Fibroblast of skin of right biceps (primary cell): ENCODE measurements around the gene PGA3.
"Not testable (repeated sequence)": the region's sequence is repeated elsewhere in the genome, so short reads cannot be mapped to it uniquely, and the experiment has no call there.

Experiments
- DNase-seq: peaks from one replicate; pipeline ENCODE4 v3.0.0-alpha.2; 2013

Gene PGA3

DNA sequence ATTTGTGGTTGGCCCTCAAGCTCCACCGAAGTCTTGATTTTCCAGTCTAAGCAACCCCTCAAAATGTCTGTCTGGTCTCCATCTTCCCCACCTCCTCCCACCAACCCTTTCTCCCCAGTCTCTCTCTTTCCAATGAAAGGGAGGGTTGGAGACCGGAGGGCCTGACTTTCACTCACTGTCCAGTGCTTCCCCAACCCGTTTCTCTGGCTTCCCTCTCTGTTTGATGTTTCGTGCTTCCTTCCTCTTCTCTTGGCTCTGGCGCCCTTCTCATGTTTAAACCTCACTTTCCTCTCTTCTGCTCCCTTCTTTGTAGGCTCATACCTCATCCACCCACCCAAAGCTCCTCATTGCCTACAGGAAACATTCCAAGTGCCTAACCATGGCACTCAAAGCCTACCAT is 31.0 kb upstream of the PGA3 start:
- no peak for DNase-seq

- no peak for DNase-seq
Measured at GRCh38 chr11:61172888-61173287, 30.4 kb upstream of the PGA3 start.

GRCh38 chr11:61173456-61173855 is 29.9 kb upstream of the PGA3 start:
- DNase-seq: peak; percentile 15

DNA sequence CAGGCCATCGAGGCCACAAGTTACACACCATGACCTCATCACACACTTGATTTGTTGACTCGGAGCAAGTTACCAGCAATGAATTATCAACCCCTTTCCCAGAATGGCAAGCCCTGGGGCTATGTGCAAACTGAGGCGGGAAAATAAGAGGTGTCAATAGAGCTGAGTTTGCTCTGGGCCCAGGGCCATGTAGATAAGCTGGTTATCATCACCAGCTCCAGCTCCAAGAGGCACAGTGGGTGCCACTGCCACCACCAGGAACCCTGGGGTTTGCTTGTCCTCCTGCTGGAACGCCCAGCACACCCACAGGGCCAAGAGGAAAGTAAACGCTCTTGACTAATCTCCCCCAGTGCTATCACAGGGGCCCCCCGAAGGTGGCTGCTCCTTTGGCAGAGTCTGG is 29.0 kb upstream of the PGA3 start:
- DNase-seq: no peak

- DNase-seq: no peak
Measured at GRCh38 chr11:61174949-61175348, 28.4 kb upstream of the PGA3 start.

DNA sequence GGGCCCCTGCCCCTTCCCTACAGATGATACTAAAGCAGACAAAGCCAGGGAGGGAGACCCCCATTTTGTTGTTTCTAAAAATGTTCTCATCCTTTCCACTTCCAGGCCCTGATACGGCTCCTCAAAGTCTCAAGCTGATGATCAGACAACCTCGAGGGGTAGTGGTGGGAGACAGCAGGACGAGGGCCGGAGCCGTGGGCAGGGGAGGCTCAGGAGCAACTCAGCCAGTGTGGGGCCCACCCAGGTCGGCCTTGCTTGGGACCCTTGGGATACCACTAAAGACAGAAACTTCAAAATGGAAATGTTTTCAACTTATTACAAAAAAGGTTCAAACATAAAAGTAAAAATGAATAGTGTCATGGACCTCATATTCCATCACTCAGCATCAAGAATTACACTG is 26.9 kb upstream of the PGA3 start:
- no peak for DNase-seq

DNA sequence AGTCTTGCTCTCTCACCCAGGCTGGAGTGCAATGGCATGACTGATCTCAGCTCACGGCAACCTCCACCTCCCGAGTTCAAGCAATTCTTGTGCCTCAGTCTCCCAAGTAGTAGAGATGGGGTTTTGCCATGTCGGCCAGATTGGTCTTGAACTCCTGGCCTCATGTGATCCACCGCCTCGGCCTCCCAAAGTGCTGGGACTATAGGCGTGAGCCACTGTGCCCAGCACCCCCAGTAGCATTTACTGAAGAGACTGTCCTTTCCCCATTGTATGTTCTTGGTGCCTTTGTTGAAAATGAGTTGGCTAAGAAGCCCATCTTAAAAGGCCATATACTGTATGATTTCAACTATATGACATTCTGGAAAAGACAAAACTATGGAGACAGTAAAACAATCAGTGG is 23.1 kb upstream of the PGA3 start:
- not testable (repeated sequence) for DNase-seq

DNA sequence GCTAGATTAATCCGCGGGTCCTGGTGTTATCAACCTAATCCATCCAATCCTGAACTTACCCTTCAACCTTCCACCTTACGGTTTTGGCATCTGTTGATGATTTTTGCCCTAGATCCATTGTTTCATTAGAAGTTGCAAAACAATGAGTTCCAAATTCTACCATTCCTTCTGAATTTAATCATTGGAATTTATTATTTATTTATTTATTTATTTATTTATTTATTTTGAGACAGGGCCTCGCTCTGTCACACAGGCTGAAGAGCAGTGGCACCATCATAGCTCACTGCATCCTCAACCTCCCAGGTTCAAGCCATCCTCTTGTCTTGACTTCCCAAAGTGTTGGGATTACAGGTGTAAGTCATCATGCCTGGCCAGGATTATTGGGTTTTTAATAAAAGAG is 21.8 kb upstream of the PGA3 start:
- DNase-seq: no peak

- no peak for DNase-seq
Measured at GRCh38 chr11:61183645-61184044, 19.7 kb upstream of the PGA3 start.

DNA sequence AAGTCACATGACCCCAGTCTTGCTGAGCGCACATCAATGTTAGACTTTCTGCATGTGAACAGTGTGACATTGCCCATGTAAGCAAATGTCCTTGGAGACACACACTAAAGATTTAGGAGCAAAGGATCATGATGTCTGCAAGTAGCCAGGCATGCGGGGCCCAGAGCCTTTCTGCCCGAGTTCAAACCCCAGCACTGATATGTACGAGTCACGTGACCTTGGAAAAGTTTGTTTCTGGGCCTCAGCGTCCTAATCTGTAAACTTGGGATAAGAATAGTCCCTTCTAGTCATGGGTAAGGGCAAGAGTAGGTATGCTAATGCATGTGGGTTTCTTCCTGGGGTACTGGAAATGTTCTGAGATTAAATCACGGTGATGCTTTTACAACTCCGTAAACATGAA is 16.8 kb upstream of the PGA3 start:
- DNase-seq: no peak

GRCh38 chr11:61187505-61188130 is 15.7 kb upstream of the PGA3 start:
- peak; percentile 73 for DNase-seq

DNA sequence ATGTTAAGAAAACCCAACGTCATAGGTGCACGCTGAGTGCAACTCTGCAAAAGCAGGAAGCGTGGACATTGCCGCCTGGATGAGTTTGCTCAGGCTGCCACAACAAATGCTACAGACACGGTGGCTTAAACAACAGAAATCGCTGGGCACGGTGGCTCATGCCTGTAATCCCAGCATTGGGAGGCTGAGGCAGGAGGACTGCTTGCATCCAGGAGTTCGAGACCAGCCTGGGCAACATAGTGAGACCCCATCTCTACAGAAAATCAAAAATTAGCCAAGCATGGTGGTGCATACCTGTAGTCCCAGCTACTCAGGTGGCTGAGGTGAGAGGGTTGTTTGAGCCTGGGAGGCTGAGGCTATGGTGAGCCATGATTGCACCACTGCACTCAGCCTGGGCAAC is 13.4 kb upstream of the PGA3 start:
- DNase-seq: no peak

DNA sequence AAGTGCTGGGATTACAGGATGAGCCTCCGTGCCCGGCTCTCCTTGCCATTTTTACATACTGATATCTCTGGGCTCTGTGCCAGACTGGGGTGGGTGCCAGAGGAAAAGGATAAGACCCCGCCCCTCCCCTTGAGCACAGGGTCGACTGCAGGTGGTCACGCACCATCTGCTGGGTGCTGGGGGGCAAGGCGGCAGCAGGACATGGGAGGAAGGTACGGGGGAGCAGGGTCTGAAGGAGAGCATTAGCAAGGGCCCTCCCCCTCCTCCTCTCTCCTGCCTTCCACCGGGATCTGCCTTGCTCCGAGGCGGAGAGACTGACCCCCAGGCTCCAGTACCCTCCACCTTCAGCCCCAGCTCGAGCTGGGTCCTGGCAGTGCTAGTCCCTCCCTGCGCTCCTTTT is 9.7 kb upstream of the PGA3 start:
- no peak for DNase-seq

GRCh38 chr11:61194169-61194671 is 9.1 kb upstream of the PGA3 start:
- DNase-seq: no peak

DNA sequence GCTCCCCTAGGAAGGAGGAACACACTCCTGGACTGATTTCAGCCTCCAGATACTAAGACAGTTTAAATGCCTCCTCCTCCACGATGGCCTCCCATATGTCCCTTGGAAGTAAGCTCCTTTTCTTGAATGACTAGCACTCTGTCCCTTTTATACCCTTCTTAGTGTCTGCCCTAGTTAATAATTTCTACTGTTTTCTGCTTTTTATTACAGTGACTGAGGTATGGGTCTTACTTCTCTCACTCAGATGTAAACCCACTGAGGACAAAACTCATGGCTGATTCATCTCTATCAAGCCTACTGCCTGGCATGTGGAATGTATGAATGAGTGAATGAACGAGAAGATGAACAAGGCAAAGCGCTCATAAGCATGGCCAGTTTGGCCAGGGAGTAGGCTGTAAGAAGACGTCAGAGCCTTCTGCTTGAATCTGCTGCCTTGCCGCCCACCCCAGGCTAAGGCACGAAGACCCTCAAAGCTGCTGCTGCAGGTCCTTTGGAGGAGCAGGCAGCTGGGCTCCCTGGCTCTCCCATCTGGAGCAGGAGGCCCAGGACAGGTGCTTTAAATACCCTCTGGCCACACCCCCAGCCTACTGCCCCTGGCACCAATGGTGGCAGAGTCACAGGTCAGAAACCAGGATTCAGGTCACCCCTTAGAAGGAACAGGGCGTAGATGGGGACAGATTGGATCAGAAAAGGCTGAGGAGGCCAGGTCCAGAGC is 8.2 kb upstream of the PGA3 start:
- no peak for DNase-seq

DNA sequence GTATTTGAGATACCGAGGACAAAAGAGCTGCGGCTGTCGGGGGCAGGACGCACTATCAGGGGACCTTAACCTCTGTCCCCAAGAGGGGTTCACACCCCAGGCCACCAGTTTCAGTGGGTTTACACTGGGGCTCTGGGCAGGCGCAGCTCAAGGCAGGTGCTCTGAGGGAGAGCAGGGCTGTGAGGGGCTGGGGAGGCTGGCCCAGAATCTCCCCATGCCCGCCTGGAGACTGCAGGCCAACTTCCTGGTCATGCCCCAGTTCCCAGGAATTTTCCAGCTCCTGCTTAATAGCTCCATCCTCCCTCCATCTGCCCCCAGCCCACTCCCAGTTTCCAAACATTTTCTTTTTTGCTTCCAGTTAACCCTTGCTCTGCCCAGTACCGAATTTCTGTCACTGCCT is 7.6 kb upstream of the PGA3 start:
- no peak for DNase-seq

DNA sequence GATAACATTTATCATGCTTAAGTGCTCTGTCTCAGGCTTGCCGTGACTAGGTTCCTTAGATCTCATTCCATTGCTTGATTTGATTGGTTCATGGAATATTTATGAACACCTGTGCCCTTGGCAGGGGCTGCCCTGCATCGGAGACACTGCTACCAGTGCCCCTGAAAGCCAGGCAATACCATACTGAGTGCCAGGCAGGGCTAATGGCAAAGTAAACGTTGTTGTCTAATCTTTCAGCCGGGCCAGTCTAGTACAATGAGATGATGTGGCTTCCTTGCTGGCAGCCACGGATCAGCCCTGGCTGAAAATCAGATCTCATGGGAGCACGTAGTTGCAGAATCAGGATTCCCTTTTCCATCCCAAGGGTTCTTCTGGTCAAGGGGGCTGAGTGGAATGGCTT is 5.0 kb upstream of the PGA3 start:
- no peak for DNase-seq

GRCh38 chr11:61198948-61199523 is 4.3 kb upstream of the PGA3 start:
- no peak for DNase-seq

GRCh38 chr11:61201476-61201875 is 1.8 kb upstream of the PGA3 start:
- DNase-seq: no peak

DNA sequence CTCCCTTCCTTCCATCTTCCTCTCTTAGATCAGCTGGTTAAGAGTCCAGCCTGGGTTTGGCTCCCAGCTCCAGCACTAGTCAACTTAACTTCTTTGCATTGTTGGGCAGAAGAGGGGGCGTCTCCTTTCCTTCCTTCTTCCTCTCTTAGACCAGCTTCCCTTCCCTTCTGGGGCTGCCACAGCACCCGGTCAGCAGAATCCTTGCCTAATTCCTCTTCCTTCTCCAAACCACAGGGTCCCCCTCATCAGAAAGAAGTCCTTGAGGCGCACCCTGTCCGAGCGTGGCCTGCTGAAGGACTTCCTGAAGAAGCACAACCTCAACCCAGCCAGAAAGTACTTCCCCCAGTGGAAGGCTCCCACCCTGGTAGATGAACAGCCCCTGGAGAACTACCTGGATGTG is 558 bp downstream of the PGA3 start:
- not testable (repeated sequence) for DNase-seq

DNA sequence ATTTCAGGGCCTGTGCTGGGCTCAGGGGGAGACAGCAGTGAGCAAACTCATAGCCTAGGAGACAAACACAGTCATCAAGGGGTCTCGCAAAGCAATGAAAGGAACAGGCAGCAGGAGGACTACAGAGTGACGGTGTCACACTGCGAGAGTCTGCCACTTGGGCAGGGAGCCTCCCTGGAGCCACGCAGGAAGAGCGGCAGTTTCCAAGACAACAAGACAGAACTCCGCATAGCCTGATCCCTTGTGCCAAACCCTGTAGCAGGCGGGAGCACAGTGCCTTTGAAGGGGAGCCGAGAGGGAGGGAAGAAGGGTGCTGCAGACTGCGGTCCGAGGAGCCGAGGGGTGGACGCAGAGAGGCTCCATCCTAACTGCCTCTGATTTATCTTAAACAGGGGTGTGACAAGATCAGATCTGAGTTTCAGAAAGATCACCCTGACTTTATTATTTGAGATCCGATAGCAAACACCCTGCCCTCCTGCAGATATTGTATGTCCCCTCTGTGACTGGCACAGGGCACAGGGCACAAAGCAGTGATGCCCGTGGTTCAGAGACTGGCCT is 1.3 kb downstream of the PGA3 start:
- not testable (repeated sequence) for DNase-seq

DNA sequence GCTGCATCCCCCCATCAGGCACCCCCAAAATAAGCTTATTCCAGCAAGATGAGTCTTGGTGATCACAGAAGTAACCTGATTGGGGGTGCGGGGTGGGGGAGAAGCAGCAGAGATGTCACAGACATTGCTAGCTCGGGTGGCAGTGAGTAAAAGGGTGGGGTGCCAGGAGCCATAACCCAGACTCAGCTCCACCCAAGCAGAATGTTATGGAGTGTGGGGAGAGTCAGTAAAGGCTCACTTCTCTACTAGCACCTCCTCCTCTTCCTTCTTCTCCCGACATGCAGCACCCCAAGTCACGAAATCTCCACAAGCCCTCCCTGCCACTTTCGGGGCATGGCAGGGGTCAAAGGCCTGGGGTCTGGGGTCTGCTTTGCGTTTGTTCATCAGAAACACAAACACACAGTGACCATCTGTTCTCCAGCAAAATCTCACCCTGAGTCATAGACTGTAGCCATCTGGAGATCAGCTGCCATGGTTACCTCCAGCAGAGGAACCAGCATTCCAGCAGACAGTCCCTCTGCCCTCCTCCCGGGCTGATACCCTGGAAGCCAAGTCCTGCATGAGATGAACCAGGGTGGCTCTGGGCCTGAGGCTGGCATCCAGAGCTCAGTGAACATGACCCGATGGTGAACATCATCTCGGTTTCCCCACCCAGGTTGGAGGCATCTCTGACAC is 4.5 kb downstream of the PGA3 start:
- not testable (repeated sequence) for DNase-seq

DNA sequence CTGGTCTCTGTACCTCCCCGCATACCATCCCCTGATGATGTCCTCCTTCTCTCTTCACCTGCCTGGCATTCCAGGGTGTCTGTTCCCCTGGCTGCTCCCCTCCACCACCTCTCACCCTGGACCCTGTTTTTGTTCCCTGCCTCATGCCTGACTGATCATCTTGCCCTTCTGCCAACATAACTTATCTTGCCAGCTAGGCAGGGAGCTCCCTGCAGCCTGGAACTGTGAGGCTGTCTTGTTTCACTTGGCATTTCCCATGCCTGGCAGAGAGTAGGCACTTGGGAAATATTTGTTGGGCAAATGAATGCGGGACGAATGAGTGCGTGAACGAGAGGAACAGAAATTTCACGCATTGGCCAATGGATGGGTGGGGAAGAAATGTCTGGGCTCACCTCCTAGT is 7.3 kb downstream of the PGA3 start:
- not testable (repeated sequence) for DNase-seq
